ENCODE measurements around the gene NUDT22.

The NUDT22 gene

GRCh38 chr11:64229744-64230170 is 3.7 kb downstream of the NUDT22 start:
- no peak for DNase-seq

- peak; percentile 86 for DNase-seq
Observed at GRCh38 chr11:64230171-64230984, 4.3 kb downstream of the NUDT22 start, which contains the start of gene DNAJC4. Gene DNAJC4 (plus strand): TSS chr11:64230548. CDS start chr11:64230855, 307 bp downstream.

- no peak for DNase-seq
Observed at GRCh38 chr11:64230985-64231365, 4.9 kb downstream of the NUDT22 start.

- no peak for DNase-seq
Observed at GRCh38 chr11:64231546-64231945, 5.5 kb downstream of the NUDT22 start.

- DNase-seq, result no peak
Observed at GRCh38 chr11:64232182-64232966, 6.3 kb downstream of the NUDT22 start.

- DNase-seq, result no peak
Observed at GRCh38 chr11:64232967-64233315, 6.9 kb downstream of the NUDT22 start.

GRCh38 chr11:64233913-64234586 is 8.0 kb downstream of the NUDT22 start, which contains the start of gene VEGFB:
Gene VEGFB (plus strand): TSS chr11:64234584. CDS start chr11:64234834, 250 bp downstream.
- DNase-seq, result no peak

- no peak for DNase-seq
Observed at GRCh38 chr11:64234647-64235379, 8.7 kb downstream of the NUDT22 start.

- DNase-seq, result no peak
Observed at GRCh38 chr11:64235437-64236161, 9.5 kb downstream of the NUDT22 start.

- DNase-seq, result peak; percentile 94
Observed at GRCh38 chr11:64237484-64237951, 11.4 kb downstream of the NUDT22 start.

- DNase-seq, result no peak
Observed at GRCh38 chr11:64238076-64238475, 12.0 kb downstream of the NUDT22 start.

GRCh38 chr11:64238999-64239398 is 12.9 kb downstream of the NUDT22 start:
- no peak for DNase-seq

- DNase-seq, result no peak
Observed at GRCh38 chr11:64239662-64240434, 13.8 kb downstream of the NUDT22 start.

- DNase-seq, result peak; percentile 82
Observed at GRCh38 chr11:64240435-64241240, 14.6 kb downstream of the NUDT22 start, which contains the start of gene FKBP2. Gene FKBP2 (plus strand): TSS chr11:64241095. CDS start chr11:64242388, 1,293 bp downstream.

- peak; percentile 96 for DNase-seq
Observed at GRCh38 chr11:64241241-64241490, 15.1 kb downstream of the NUDT22 start.

- no peak for DNase-seq
Observed at GRCh38 chr11:64241491-64242374, 15.7 kb downstream of the NUDT22 start.

- DNase-seq, result no peak
Observed at GRCh38 chr11:64243236-64243854, 17.3 kb downstream of the NUDT22 start.

GRCh38 chr11:64244107-64244506 is 18.0 kb downstream of the NUDT22 start:
- DNase-seq, result no peak

- DNase-seq, result no peak
Observed at GRCh38 chr11:64244966-64245365, 18.9 kb downstream of the NUDT22 start.

Measured in NCI-H2029 treated with DMSO at 0.1 percent for 48 hours (cell line).